H9 (cell line): ENCODE results near the gene DLL3. TPM values are rescaled to one million over a fixed set of nuclear protein-coding genes. Genes with fewer than 3 reads are reported as not detected.

Experiments used
- DNase-seq: peaks from one replicate; pipeline ENCODE4 v3.0.0-alpha.2; 2017
- H2AFZ ChIP-seq: one replicate; pipeline ENCODE4 v1.6.1; 2013; ENCODE audit warnings: mild to moderate bottlenecking, low read length, control low read depth, moderate library complexity
- H2AK5ac ChIP-seq: 2 replicates; pipeline ENCODE4 v1.6.1; 2013; ENCODE audit warnings: low read length, control low read depth, mixed read lengths; ENCODE audit not compliant: insufficient read length
- H2BK120ac ChIP-seq: one replicate; pipeline ENCODE4 v1.6.1; 2013; ENCODE audit warnings: low read depth, mild to moderate bottlenecking, low read length, control low read depth, inconsistent platforms; ENCODE audit not compliant: poor library complexity, severe bottlenecking
- H2BK12ac ChIP-seq: 2 replicates; pipeline ENCODE4 v1.6.1; 2013; ENCODE audit warnings: low read length, control low read depth, mixed read lengths, low read depth; ENCODE audit not compliant: insufficient read length
- H2BK15ac ChIP-seq: 2 replicates; pipeline ENCODE4 v1.6.1; 2013; ENCODE audit warnings: low read depth, low read length, control low read depth
- H2BK20ac ChIP-seq: one replicate; pipeline ENCODE4 v1.6.1; 2013; ENCODE audit warnings: low read depth, mild to moderate bottlenecking, low read length, control low read depth, inconsistent platforms; ENCODE audit not compliant: poor library complexity, severe bottlenecking
- H2BK5ac ChIP-seq: 2 replicates; pipeline ENCODE4 v1.6.1; 2013; ENCODE audit warnings: low read length, control low read depth, mixed read lengths; ENCODE audit not compliant: insufficient read length
- H3K14ac ChIP-seq: 2 replicates; pipeline ENCODE4 v1.6.1; 2013; ENCODE audit warnings: low read length, control low read depth; ENCODE audit not compliant: insufficient read depth
- H3K18ac ChIP-seq: 2 replicates; pipeline ENCODE4 v1.6.1; 2013; ENCODE audit warnings: low read depth, mild to moderate bottlenecking, mixed read lengths, low read length, control low read depth; ENCODE audit not compliant: insufficient read length
- H3K23ac ChIP-seq: 2 replicates; pipeline ENCODE4 v1.6.1; 2013; ENCODE audit warnings: low read length, control low read depth, mixed read lengths, low read depth; ENCODE audit not compliant: insufficient read length
- H3K23me2 ChIP-seq: 2 replicates; pipeline ENCODE4 v1.6.1; 2013; ENCODE audit warnings: low read depth, mild to moderate bottlenecking, mixed read lengths, low read length, control low read depth; ENCODE audit not compliant: insufficient read length, poor library complexity, severe bottlenecking
- H3K27ac ChIP-seq: 2 replicates; pipeline ENCODE4 v1.5.1; 2013; ENCODE audit warnings: low read length, control low read depth, mixed read lengths, low read depth; ENCODE audit not compliant: insufficient read length
- H3K27me3 ChIP-seq: 2 replicates; pipeline ENCODE4 v1.6.1; 2013; ENCODE audit warnings: low read length, control low read depth, inconsistent platforms; ENCODE audit not compliant: insufficient read depth
- H3K4ac ChIP-seq: 2 replicates; pipeline ENCODE4 v1.6.1; 2013; ENCODE audit warnings: low read depth, mild to moderate bottlenecking, control low read depth, inconsistent platforms, low read length, moderate library complexity
- H3K4me1 ChIP-seq: 2 replicates; pipeline ENCODE4 v1.6.1; 2013; ENCODE audit warnings: low read length, control low read depth, inconsistent platforms; ENCODE audit not compliant: insufficient read depth
- H3K4me2 ChIP-seq: 2 replicates; pipeline ENCODE4 v1.6.1; 2013; ENCODE audit warnings: low read length, control low read depth, mixed read lengths; ENCODE audit not compliant: insufficient read length, insufficient read depth
- H3K56ac ChIP-seq: 2 replicates; pipeline ENCODE4 v1.6.1; 2013; ENCODE audit warnings: low read depth, mild to moderate bottlenecking, mixed read lengths, low read length, control low read depth; ENCODE audit not compliant: insufficient read length
- H3K79me1 ChIP-seq: 2 replicates; pipeline ENCODE4 v1.6.1; 2013; ENCODE audit warnings: low read depth, mild to moderate bottlenecking, moderate library complexity, low read length, control low read depth, inconsistent platforms; ENCODE audit not compliant: insufficient read depth, poor library complexity, severe bottlenecking
- H3K79me2 ChIP-seq: 2 replicates; pipeline ENCODE4 v1.6.1; 2013; ENCODE audit warnings: low read length, control low read depth, inconsistent platforms; ENCODE audit not compliant: insufficient read depth
- H3K9ac ChIP-seq: 2 replicates; pipeline ENCODE4 v1.6.1; 2013; ENCODE audit warnings: low read length, control low read depth, mixed read lengths; ENCODE audit not compliant: insufficient read length; ENCODE audit errors: extremely low read depth
- H3K9me3 ChIP-seq: one replicate; pipeline ENCODE4 v1.6.1; 2013; ENCODE audit warnings: low read depth, low read length, inconsistent platforms; ENCODE audit not compliant: control insufficient read depth
- H3T11ph ChIP-seq: one replicate; pipeline ENCODE4 v1.6.1; 2013; ENCODE audit warnings: mild to moderate bottlenecking, low read length, control low read depth, inconsistent platforms
- H4K20me1 ChIP-seq: one replicate; pipeline ENCODE4 v1.6.1; 2013; ENCODE audit not compliant: control insufficient read depth, insufficient read length, insufficient read depth
- H4K5ac ChIP-seq: 2 replicates; pipeline ENCODE4 v1.6.1; 2013; ENCODE audit warnings: low read depth, mild to moderate bottlenecking, mixed read lengths, low read length, control low read depth; ENCODE audit not compliant: insufficient read length
- H4K8ac ChIP-seq: replicated peaks from 2 replicates; pipeline ENCODE4 v1.6.1; 2013; ENCODE audit warnings: low read length, control low read depth, mixed read lengths, low read depth; ENCODE audit not compliant: insufficient read length
- H4K91ac ChIP-seq: 2 replicates; pipeline ENCODE4 v1.6.1; 2013; ENCODE audit warnings: low read depth, mild to moderate bottlenecking, moderate library complexity, mixed read lengths, low read length, control low read depth; ENCODE audit not compliant: insufficient read length
- H3K27ac Mint-ChIP-seq, 3 experiments: 2 replicates in 2 of 3; 3 replicates in 1 of 3; pipeline ENCODE4 v1.8.0; 2020 to 2021; ENCODE audit warnings: mixed read lengths in 3 of 3, mild to moderate bottlenecking in 1 of 3, moderate library complexity in 1 of 3
- H3K27me3 Mint-ChIP-seq: 2 replicates; pipeline ENCODE4 v1.8.0; 2021; ENCODE audit warnings: low read depth, mild to moderate bottlenecking, moderate library complexity, mixed read lengths
- H3K36me3 Mint-ChIP-seq, 3 experiments: 2 replicates in 2 of 3; 3 replicates in 1 of 3; pipeline ENCODE4 v1.8.0; 2020 to 2021; ENCODE audit warnings: low read depth in 3 of 3, mixed read lengths in 3 of 3; ENCODE audit not compliant: insufficient read depth in 1 of 3
- H3K4me1 Mint-ChIP-seq, 2 experiments: 2 replicates each; pipeline ENCODE4 v1.8.0; 2020; ENCODE audit warnings: mixed read lengths in 2 of 2
- H3K4me3 Mint-ChIP-seq, 2 experiments: 2 replicates in 1 of 2; 3 replicates in 1 of 2; pipeline ENCODE4 v1.8.0; 2020 to 2021; ENCODE audit warnings: mild to moderate bottlenecking in 2 of 2, mixed read lengths in 2 of 2, moderate library complexity in 1 of 2
- H3K9me3 Mint-ChIP-seq, 2 experiments: 2 replicates in 1 of 2; 3 replicates in 1 of 2; pipeline ENCODE4 v1.8.0; 2020; ENCODE audit warnings: mild to moderate bottlenecking in 2 of 2, mixed read lengths in 2 of 2, moderate library complexity in 1 of 2
- WGBS: extraction: QIAGEN DNeasy Blood & Tissue Kit; methylation state at CpG from one replicate; pipeline ENCODE4 v1.1.7; 2013; ENCODE audit warnings: missing lambda C conversion rate, low lambda C conversion rate, mixed read lengths; ENCODE audit not compliant: insufficient read length; ENCODE audit errors: extremely low coverage; 5-methylcytosine and 5-hydroxymethylcytosine counted together
- total RNA-seq: library from RNA; stranded (reverse); gene quantifications from 2 replicates; pipeline ENCODE4 v1.2.1, GENCODE V29; 2021
- TF ChIP-seq, protein P1 (sequence below): fragments of 200-600 bp; sonication (generic); conservative IDR thresholded peaks from 3 replicates; pipeline ENCODE4 v1.8.0; 2021; ENCODE audit warnings: antibody characterized with exemption, mild to moderate bottlenecking

DLL3 gene
- total RNA-seq, 1 experiment from 2014 or later: 2.5 TPM

DNA sequence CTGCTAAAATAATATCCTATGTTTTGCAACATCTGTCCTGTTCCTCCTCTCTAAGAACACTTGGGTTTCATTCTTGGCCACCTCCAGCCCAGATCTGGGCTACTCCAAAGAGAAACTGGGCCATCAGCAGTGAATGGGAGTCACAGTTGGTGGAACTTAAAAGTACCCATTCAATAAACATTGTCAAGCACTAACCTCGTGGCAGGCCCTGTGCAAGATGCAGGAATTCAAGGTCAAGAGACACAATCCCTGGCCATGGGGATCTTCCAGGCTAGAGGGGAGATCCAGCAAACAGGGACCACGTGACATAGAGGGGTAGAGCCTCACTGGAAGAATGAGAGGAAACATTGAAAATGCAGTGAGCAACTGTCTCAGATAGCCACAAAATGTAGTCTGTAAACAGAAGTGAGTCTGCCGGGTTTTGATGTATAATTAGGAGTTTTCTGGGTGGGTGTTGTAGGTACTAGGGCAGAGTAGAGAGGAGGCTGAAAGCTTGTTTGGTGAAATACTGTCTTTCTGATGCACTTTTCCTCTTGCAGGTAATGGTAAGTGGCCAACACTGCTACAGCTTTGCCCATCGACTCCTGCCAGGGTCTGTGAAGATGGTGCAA is 56.1 kb downstream of the DLL3 start:
- Histone ChIP-seq H3K23ac (no peak overlapping the region), H3K9ac (no peak overlapping the region), H3K27me3 (no peaks in the 10 kb centered on the region), H2BK15ac (no peak overlapping the region), H3K18ac (no peak overlapping the region), H2BK20ac (no peak overlapping the region), H2AK5ac (no peak overlapping the region), H3K4me2 (no peak overlapping the region), H3K9me3 (no peaks in the 10 kb centered on the region), H3K56ac (no peak overlapping the region), H2BK5ac (no peak overlapping the region), H4K20me1 (no peaks in the 10 kb centered on the region), H3K79me2 (no peaks in the 10 kb centered on the region), H3K4ac (no peak overlapping the region), H3K4me1 (no peaks in the 10 kb centered on the region), H3T11ph (no peak overlapping the region), H4K91ac (no peak overlapping the region), H3K79me1 (no peaks in the 10 kb centered on the region), H3K14ac (no peak overlapping the region), H2BK120ac (no peak overlapping the region), H3K23me2 (no peaks in the 10 kb centered on the region), H2AFZ (no peak overlapping the region), H2BK12ac (no peak overlapping the region), H3K27ac (no peak overlapping the region), H4K8ac (no peak overlapping the region), H4K5ac (no peak overlapping the region)
- Mint-ChIP-seq H3K4me1 (no peaks in the 10 kb centered on the region), H3K27ac (no peak overlapping the region), H3K36me3 (no peaks in the 10 kb centered on the region), H3K9me3 (no peaks in the 10 kb centered on the region), H3K4me3 (no peak overlapping the region), H3K27me3 (peaks cover 1% of the 10 kb centered on the region)
- no peak for DNase-seq
- WGBS: no CpG with 5 or more reads among the region's 4 CpGs
- TF ChIP-seq, protein P1, sequence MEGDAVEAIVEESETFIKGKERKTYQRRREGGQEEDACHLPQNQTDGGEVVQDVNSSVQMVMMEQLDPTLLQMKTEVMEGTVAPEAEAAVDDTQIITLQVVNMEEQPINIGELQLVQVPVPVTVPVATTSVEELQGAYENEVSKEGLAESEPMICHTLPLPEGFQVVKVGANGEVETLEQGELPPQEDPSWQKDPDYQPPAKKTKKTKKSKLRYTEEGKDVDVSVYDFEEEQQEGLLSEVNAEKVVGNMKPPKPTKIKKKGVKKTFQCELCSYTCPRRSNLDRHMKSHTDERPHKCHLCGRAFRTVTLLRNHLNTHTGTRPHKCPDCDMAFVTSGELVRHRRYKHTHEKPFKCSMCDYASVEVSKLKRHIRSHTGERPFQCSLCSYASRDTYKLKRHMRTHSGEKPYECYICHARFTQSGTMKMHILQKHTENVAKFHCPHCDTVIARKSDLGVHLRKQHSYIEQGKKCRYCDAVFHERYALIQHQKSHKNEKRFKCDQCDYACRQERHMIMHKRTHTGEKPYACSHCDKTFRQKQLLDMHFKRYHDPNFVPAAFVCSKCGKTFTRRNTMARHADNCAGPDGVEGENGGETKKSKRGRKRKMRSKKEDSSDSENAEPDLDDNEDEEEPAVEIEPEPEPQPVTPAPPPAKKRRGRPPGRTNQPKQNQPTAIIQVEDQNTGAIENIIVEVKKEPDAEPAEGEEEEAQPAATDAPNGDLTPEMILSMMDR: no peak
